GM20431 (cell line): ENCODE measurements around the gene STRA8.
"Not testable (repeated sequence)": the region's sequence is repeated elsewhere in the genome, so short reads cannot be mapped to it uniquely, and the experiment has no call there.

ENCODE experiments used
- in situ Hi-C: fragments of 300-500 bp; cut with MseI, MboI; formaldehyde crosslinking; loops from one replicate; pipeline ENCODE4 v1.15.0; 2020; ENCODE audit warnings: low sequenced_read_pairs; ENCODE audit not compliant: unreplicated experiment

STRA8 gene

GRCh38 chr7:135200821-135201331 lies 32.8 kb upstream of the STRA8 start:
- in situ Hi-C loops = no loop called here

- in situ Hi-C loops = no loop called here
Measured at GRCh38 chr7:135201350-135201749, 32.3 kb upstream of the STRA8 start.

GRCh38 chr7:135204341-135204749 lies 29.3 kb upstream of the STRA8 start:
- in situ Hi-C loops = no loop called here

- in situ Hi-C loops = no loop called here
Measured at GRCh38 chr7:135204876-135205275, 28.8 kb upstream of the STRA8 start.

- in situ Hi-C loops = no loop called here
Measured at GRCh38 chr7:135205850-135206249, 27.8 kb upstream of the STRA8 start.

GRCh38 chr7:135206941-135207391 lies 26.7 kb upstream of the STRA8 start:
- in situ Hi-C loops = no loop called here

- in situ Hi-C loops = no loop called here
Measured at GRCh38 chr7:135207406-135208101, 26.1 kb upstream of the STRA8 start.

GRCh38 chr7:135208102-135208793 lies 25.4 kb upstream of the STRA8 start:
- in situ Hi-C loops = no loop called here

- in situ Hi-C loops = no loop called here
Measured at GRCh38 chr7:135209225-135209834, 24.3 kb upstream of the STRA8 start.

GRCh38 chr7:135210888-135211178 lies 22.8 kb upstream of the STRA8 start:
- in situ Hi-C loops = no loop called here

- in situ Hi-C loops = no loop called here
Measured at GRCh38 chr7:135211179-135211945, 22.3 kb upstream of the STRA8 start, which contains the start of gene WDR91. Gene WDR91 (minus strand): TSS chr7:135211526. CDS start chr7:135211502, 24 bp downstream.

- in situ Hi-C loops = not testable (repeated sequence)
Measured at GRCh38 chr7:135211946-135212685, 21.5 kb upstream of the STRA8 start.

- in situ Hi-C loops = no loop called here
Measured at GRCh38 chr7:135213831-135214230, 19.8 kb upstream of the STRA8 start.

- in situ Hi-C loops = no loop called here
Measured at GRCh38 chr7:135215180-135215579, 18.5 kb upstream of the STRA8 start.

GRCh38 chr7:135215698-135216097 lies 17.9 kb upstream of the STRA8 start:
- in situ Hi-C loops = no loop called here

GRCh38 chr7:135217645-135218509 lies 15.8 kb upstream of the STRA8 start:
- in situ Hi-C loops = no loop called here

- in situ Hi-C loops = no loop called here
Measured at GRCh38 chr7:135224027-135224426, 9.6 kb upstream of the STRA8 start.

- in situ Hi-C loops = no loop called here
Measured at GRCh38 chr7:135231686-135232085, 2.0 kb upstream of the STRA8 start.

- in situ Hi-C loops = no loop called here
Measured at GRCh38 chr7:135232087-135232486, 1.6 kb upstream of the STRA8 start.
